ENCODE measurements around the gene ANKRD39.

The ANKRD39 gene

GRCh38 chr2:96883306-96883705 is 25.5 kb upstream of the ANKRD39 start:
- ChIA-PET CTCF (no interaction called here), POLR2A (no interaction called here)
- no peak for TF ChIP-seq SP1 (IDR thresholded peaks at IDR 0.05)
- TF ChIP-seq ZNF384 (IDR thresholded peaks at IDR 0.05), result no peak
- no peak for TF ChIP-seq BHLHE40 (IDR thresholded peaks at IDR 0.05; ENCODE audit: borderline replicate concordance)
- TF ChIP-seq ELF4 (IDR thresholded peaks at IDR 0.05), result no peak
- no peak for TF ChIP-seq FOXA1 (IDR thresholded peaks at IDR 0.05)
- no peak for TF ChIP-seq SUZ12 (IDR thresholded peaks at IDR 0.05)
- no peak for TF ChIP-seq NFRKB (IDR thresholded peaks at IDR 0.05)
- no peak for TF ChIP-seq L3MBTL2 (conservative IDR thresholded peaks at IDR 0.05)
- no peak for TF ChIP-seq CTBP1 (IDR thresholded peaks at IDR 0.05; ENCODE audit: borderline replicate concordance)
- no peak for TF ChIP-seq HDGF (IDR thresholded peaks at IDR 0.05; ENCODE audit: borderline replicate concordance)
- no peak for TF ChIP-seq FOXM1 (IDR thresholded peaks at IDR 0.05; ENCODE audit: borderline replicate concordance)
- no peak for TF ChIP-seq ARNT (IDR thresholded peaks at IDR 0.05)
- TF ChIP-seq PKNOX1 (IDR thresholded peaks at IDR 0.05), result no peak
- no peak for TF ChIP-seq LEF1 (IDR thresholded peaks at IDR 0.05; ENCODE audit: borderline replicate concordance)
- TF ChIP-seq TARDBP (IDR thresholded peaks at IDR 0.05), result no peak
- TF ChIP-seq FOXK2 (IDR thresholded peaks at IDR 0.05), result no peak
- no peak for DNase-seq (ENCODE audit: extremely low spot score)

- TF ChIP-seq NFRKB (IDR thresholded peaks at IDR 0.05) (no peak), ELF4 (IDR thresholded peaks at IDR 0.05) (no peak), FOXK2 (IDR thresholded peaks at IDR 0.05) (no peak), FOXA1 (IDR thresholded peaks at IDR 0.05) (no peak), ZNF384 (IDR thresholded peaks at IDR 0.05) (no peak), CTBP1 (IDR thresholded peaks at IDR 0.05; ENCODE audit: borderline replicate concordance) (no peak), LEF1 (IDR thresholded peaks at IDR 0.05; ENCODE audit: borderline replicate concordance) (no peak), BHLHE40 (IDR thresholded peaks at IDR 0.05; ENCODE audit: borderline replicate concordance) (no peak), HDGF (IDR thresholded peaks at IDR 0.05; ENCODE audit: borderline replicate concordance) (no peak), ARNT (IDR thresholded peaks at IDR 0.05) (no peak), L3MBTL2 (conservative IDR thresholded peaks at IDR 0.05) (no peak), SUZ12 (IDR thresholded peaks at IDR 0.05) (no peak), FOXM1 (IDR thresholded peaks at IDR 0.05; ENCODE audit: borderline replicate concordance) (no peak), PKNOX1 (IDR thresholded peaks at IDR 0.05) (no peak), TARDBP (IDR thresholded peaks at IDR 0.05) (no peak), SP1 (IDR thresholded peaks at IDR 0.05) (no peak)
- ChIA-PET POLR2A (no interaction called here), CTCF (no interaction called here)
- no peak for DNase-seq (ENCODE audit: extremely low spot score)
These were observed 25.1 kb upstream of the ANKRD39 start for GRCh38 chr2:96882906-96883305.

- ChIA-PET POLR2A (interaction anchor here (1.8 kb wide), 1 partner anchor 8 kb away, joined by 4 read pairs; no protein-coding TSS in a partner anchor), CTCF (no interaction called here)
- TF ChIP-seq CTBP1 (IDR thresholded peaks at IDR 0.05; ENCODE audit: borderline replicate concordance), result no peak
- TF ChIP-seq BHLHE40 (IDR thresholded peaks at IDR 0.05; ENCODE audit: borderline replicate concordance), result no peak
- TF ChIP-seq ZNF384 (IDR thresholded peaks at IDR 0.05), result no peak
- TF ChIP-seq SP1 (IDR thresholded peaks at IDR 0.05), result no peak
- TF ChIP-seq FOXA1 (IDR thresholded peaks at IDR 0.05), result no peak
- TF ChIP-seq ELF4 (IDR thresholded peaks at IDR 0.05), result no peak
- TF ChIP-seq HDGF (IDR thresholded peaks at IDR 0.05; ENCODE audit: borderline replicate concordance), result no peak
- TF ChIP-seq FOXK2 (IDR thresholded peaks at IDR 0.05), result no peak
- no peak for TF ChIP-seq SUZ12 (IDR thresholded peaks at IDR 0.05)
- no peak for TF ChIP-seq L3MBTL2 (conservative IDR thresholded peaks at IDR 0.05)
- TF ChIP-seq PKNOX1 (IDR thresholded peaks at IDR 0.05), result no peak
- TF ChIP-seq TARDBP (IDR thresholded peaks at IDR 0.05), result no peak
- DNase-seq (ENCODE audit: extremely low spot score), result no peak
These were observed 24.4 kb upstream of the ANKRD39 start for GRCh38 chr2:96882230-96882629.

- CTCF ChIA-PET, result no interaction called here
- DNase-seq (ENCODE audit: extremely low spot score), result no peak
- POLR2A ChIA-PET, result interaction anchor here (0.9 to 1.8 kb wide), 3 partner anchors 9 to 13 kb away, joined by 4 to 6 read pairs (median 4); no protein-coding TSS in a partner anchor
- TF ChIP-seq SUZ12 (IDR thresholded peaks at IDR 0.05), result no peak
- TF ChIP-seq SP1 (IDR thresholded peaks at IDR 0.05), result no peak
- TF ChIP-seq PKNOX1 (IDR thresholded peaks at IDR 0.05), result no peak
- TF ChIP-seq NFRKB (IDR thresholded peaks at IDR 0.05), result no peak
- TF ChIP-seq LEF1 (IDR thresholded peaks at IDR 0.05; ENCODE audit: borderline replicate concordance), result no peak
- no peak for TF ChIP-seq ZNF384 (IDR thresholded peaks at IDR 0.05)
- TF ChIP-seq TARDBP (IDR thresholded peaks at IDR 0.05), result no peak
- TF ChIP-seq L3MBTL2 (conservative IDR thresholded peaks at IDR 0.05), result no peak
- TF ChIP-seq HDGF (IDR thresholded peaks at IDR 0.05; ENCODE audit: borderline replicate concordance), result no peak
- TF ChIP-seq ELF4 (IDR thresholded peaks at IDR 0.05), result no peak
These were observed 23.8 kb upstream of the ANKRD39 start for GRCh38 chr2:96881349-96882195.

GRCh38 chr2:96880891-96881273 is 23.1 kb upstream of the ANKRD39 start:
- POLR2A ChIA-PET, result interaction anchor here (0.9 to 1.8 kb wide), 3 partner anchors 9 to 13 kb away, joined by 4 to 6 read pairs (median 4); no protein-coding TSS in a partner anchor
- DNase-seq (ENCODE audit: extremely low spot score), result no peak
- CTCF ChIA-PET, result no interaction called here
- TF ChIP-seq NFRKB (IDR thresholded peaks at IDR 0.05) (no peak), BHLHE40 (IDR thresholded peaks at IDR 0.05; ENCODE audit: borderline replicate concordance) (no peak)
